GM12878 (cell line): Measurements from ENCODE around the gene ATP5F1B. TPM values are rescaled to one million over a fixed set of nuclear protein-coding genes. Genes with fewer than 3 reads are reported as not detected.

Experiments
- ATAC-seq: fragments of 200-7000 bp; cut with Tn5 transposase; 3 replicates; pipeline ENCODE4 v1.9.1; 2020; ENCODE audit warnings: mild to moderate bottlenecking, moderate library complexity
- BruUV-seq: library from RNA; stranded (reverse); fragments of 400-500 nt; replicated peaks from 2 replicates; lab custom pipeline; 2021; lab: Mats Ljungman, UMichigan
- CTCF ChIA-PET: fragments of 300-600 bp; sonication (Branson Sonifier 250); formaldehyde crosslinking; extraction: SDS; loops from one replicate; lab custom pipeline; 2021; ENCODE audit warnings: inconsistent platforms; lab: Yijun Ruan, JAX
- POLR2A ChIA-PET: fragments of 350-600 bp; formaldehyde crosslinking; extraction: SDS; loops from one replicate; lab custom pipeline; 2021; ENCODE audit warnings: inconsistent platforms; lab: Charles Lee
- RAD21 ChIA-PET: fragments of 300-600 bp; sonication (Branson Sonifier 250); formaldehyde crosslinking; loops from one replicate; lab custom pipeline; 2023; ENCODE audit warnings: antibody characterized with exemption; ENCODE audit not compliant: unreplicated experiment; lab: Charles Lee
- SMC1A ChIA-PET: fragments of 300-600 bp; sonication (Branson Sonifier 250); formaldehyde crosslinking; loops from one replicate; lab custom pipeline; 2023; ENCODE audit not compliant: unreplicated experiment, uncharacterized antibody; lab: Charles Lee
- DNase-seq: peaks from one replicate; pipeline ENCODE4 v3.0.0-alpha.2; 2011; ENCODE audit warnings: low read depth, low spot score
- FAIRE-seq: peaks from 3 replicates; lab custom pipeline; 2011; peaks lifted over from hg19 to GRCh38; lab: Jason Lieb, UNC
- H2AFZ ChIP-seq: 2 replicates; pipeline ENCODE4 v1.6.0; 2011; ENCODE audit warnings: low read depth, low read length, control low read depth; ENCODE audit not compliant: control insufficient read depth
- H3K27ac ChIP-seq: 2 replicates; pipeline ENCODE4 v1.5.1; 2011; ENCODE audit warnings: control low read depth; ENCODE audit not compliant: control insufficient read depth, insufficient read depth
- H3K27me3 ChIP-seq, 2 experiments: replicated peaks in 1 of 2; 2 replicates each; pipeline versions ENCODE4 v1.6.0 to v1.6.1; 2011; ENCODE audit warnings: low read length in 1 of 2; ENCODE audit not compliant: control insufficient read depth in 2 of 2, insufficient read depth in 2 of 2
- H3K36me3 ChIP-seq, 2 experiments: 2 replicates each; pipeline ENCODE4 v1.5.1; 2011; ENCODE audit warnings: low read length in 1 of 2; ENCODE audit not compliant: control insufficient read depth in 2 of 2, insufficient read depth in 2 of 2
- H3K4me1 ChIP-seq: 2 replicates; pipeline ENCODE4 v1.6.1; 2011; ENCODE audit warnings: mild to moderate bottlenecking, low read length, moderate library complexity, mixed read lengths; ENCODE audit not compliant: control insufficient read depth, insufficient read depth
- H3K4me2 ChIP-seq: 2 replicates; pipeline ENCODE4 v1.6.0; 2011; ENCODE audit warnings: control low read depth; ENCODE audit not compliant: control insufficient read depth, insufficient read depth
- H3K4me3 ChIP-seq: fragments of 200-600 bp; sonication (generic); 2 replicates; pipeline ENCODE4 v1.5.1; 2016
- H3K79me2 ChIP-seq: 2 replicates; pipeline ENCODE4 v1.6.0; 2011; ENCODE audit warnings: low read length; ENCODE audit not compliant: control insufficient read depth, insufficient read depth
- H3K9ac ChIP-seq: 2 replicates; pipeline ENCODE4 v1.8.0; 2011; ENCODE audit warnings: low read length, control low read depth, mixed read lengths; ENCODE audit not compliant: control insufficient read depth, insufficient read depth
- H3K9me3 ChIP-seq: replicated peaks from 3 replicates; pipeline ENCODE4 v1.5.1; 2011; ENCODE audit warnings: mild to moderate bottlenecking, low read length; ENCODE audit not compliant: control insufficient read depth, insufficient read depth
- H4K20me1 ChIP-seq: 2 replicates; pipeline ENCODE4 v1.6.0; 2011; ENCODE audit not compliant: control insufficient read depth, insufficient read depth
- CHD2 ChIP-seq: IDR thresholded peaks from 2 replicates; pipeline ENCODE4 v1.6.1; 2011; ENCODE audit warnings: low read depth, low read length, improper control_type of control experiment, borderline replicate concordance
- IRF5 ChIP-seq: fragments of 450-650 bp; IDR thresholded peaks from 2 replicates; pipeline ENCODE4 v1.6.1; 2017; ENCODE audit warnings: borderline replicate concordance
- MLLT1 ChIP-seq: fragments of 450-650 bp; IDR thresholded peaks from 2 replicates; pipeline ENCODE4 v1.6.1; 2016; ENCODE audit warnings: mild to moderate bottlenecking
- RCOR1 ChIP-seq: conservative IDR thresholded peaks from 2 replicates; pipeline ENCODE4 v1.6.1; 2012; ENCODE audit warnings: low read depth, low read length, improper control_type of control experiment
- REST ChIP-seq: IDR thresholded peaks from 2 replicates; pipeline ENCODE4 v1.6.1; 2012; ENCODE audit warnings: mild to moderate bottlenecking, low read depth, low read length
- TBL1XR1 ChIP-seq: IDR thresholded peaks from 2 replicates; pipeline ENCODE4 v1.6.1; 2012; ENCODE audit warnings: low read depth, low read length, improper control_type of control experiment
- WGBS: methylation state at CpG from one replicate; pipeline ENCODE4 v1.1.6; 2016; ENCODE audit warnings: low lambda C conversion rate; ENCODE audit not compliant: insufficient replicate concordance, insufficient coverage; ENCODE audit errors: missing lambda C conversion rate; 5-methylcytosine and 5-hydroxymethylcytosine counted together
- in situ Hi-C: fragments of 300-500 bp; cut with MboI; formaldehyde crosslinking; loops from 9 replicates; pipeline ENCODE4 v1.14.3; 2018; ENCODE audit warnings: mixed read lengths
- intact Hi-C: fragments of 100-400 bp; cut with micrococcal nuclease; formaldehyde crosslinking; loops from one replicate; pipeline ENCODE4 v1.14.2; 2022; ENCODE audit not compliant: unreplicated experiment
- polyA plus RNA-seq, 11 experiments: library from polyadenylated mRNA; depleted of rRNA in 4 of 11; unstranded in 6 of 11; stranded (reverse) in 5 of 11; fragments of >200 nt; fragmentation: Nextera tagmentation in 4 of 11; fragmentation: Illumina TruSeq in 1 of 11; extraction: Ambion mirVana in 4 of 11; extraction: Trizol in 1 of 11; gene quantifications; 1 replicate in 1 of 11; 2 replicates in 10 of 11; pipeline versions ENCODE4 v1.2.1 to v1.2.3, GENCODE V29; 2011 to 2016; ENCODE audit warnings: inconsistent platforms in 2 of 11, missing spikeins in 2 of 11, low read depth in 1 of 11
- total RNA-seq, 4 experiments: library from RNA; depleted of rRNA in 3 of 4; stranded (reverse); fragments of >200 nt in 3 of 4; fragmentation: Illumina TruSeq in 1 of 4; extraction: Trizol in 1 of 4; gene quantifications; 2 replicates each; pipeline versions ENCODE4 v1.2.1 to v1.2.3, GENCODE V29; 2013 to 2021

The ATP5F1B gene
- total and polyA plus RNA-seq, 10 of the 15 experiments (the other 5 are each of a cell fraction or from before 2014, with no cell fraction given) = 671 to 1,908 (median 1,031) TPM

- 0 out of 2 replicates have a peak, but pooled peaks have one; percentile 32 for TF ChIP-seq MLLT1
- TF ChIP-seq TBL1XR1 = no peak
- peaks cover 6% of the 10 kb centered on the region for H4K20me1 ChIP-seq
- ChIA-PET RAD21 (interaction anchor here (1.0 to 2.1 kb wide), 3 partner anchors 11 to 41 kb away, joined by 3 to 7 read pairs (median 3); no protein-coding TSS in a partner anchor), POLR2A (interaction anchor here (0.6 to 3.4 kb wide), 11 partner anchors 10 to 1088 kb away, joined by 3 to 20 read pairs (median 5); partner anchors contain the start of gene PTGES3), CTCF (interaction anchor here (0.6 to 1.1 kb wide), 6 partner anchors 12 to 75 kb away, joined by 3 to 4 read pairs (median 3); partner anchors contain the start of gene ATP5F1B), SMC1A (interaction anchor here (0.6 to 2.5 kb wide), 8 partner anchors 9 to 92 kb away, joined by 3 to 20 read pairs (median 4); no protein-coding TSS in a partner anchor)
- DNase-seq (no peak), ATAC-seq (peak; percentile 36), FAIRE-seq (no peak)
- H3K4me1 ChIP-seq = peaks cover 37% of the 10 kb centered on the region
- H3K4me2 ChIP-seq = peak overlapping the region; percentile 22; the same call in 1 of the 2 replicates
- no peak overlapping the region for H2AFZ ChIP-seq
- H3K79me2 ChIP-seq = peaks cover 90% of the 10 kb centered on the region
- intact Hi-C loops (no loop called here), in situ Hi-C loops (no loop called here)
- BruUV-seq = no TSS peak
- WGBS = 70% methylated on average over 11 of the region's 11 CpGs
- H3K9me3 ChIP-seq = no peaks in the 10 kb centered on the region
- H3K36me3 ChIP-seq = peaks cover 4 to 31% of the 10 kb centered on the region in 2 experiments
- H3K4me3 ChIP-seq = no peak overlapping the region
- H3K27ac ChIP-seq = peak overlapping the region; percentile 30; the same call in 1 of the 2 replicates
- H3K9ac ChIP-seq = no peak overlapping the region
- no peaks in the 10 kb centered on the region for H3K27me3 ChIP-seq
Measured at GRCh38 chr12:56676851-56677580, 31.2 kb upstream of the ATP5F1B start.

GRCh38 chr12:56671608-56672007 lies 25.8 kb upstream of the ATP5F1B start:
- POLR2A ChIA-PET = interaction anchor here (1.6 to 2.4 kb wide), 4 partner anchors 8 to 33 kb away, joined by 3 to 8 read pairs (median 4); no protein-coding TSS in a partner anchor

More at GRCh38 chr12:56671608-56672007, 25.8 kb upstream of the ATP5F1B start:
- H3K27ac ChIP-seq = no peak overlapping the region
- intact Hi-C loops (no loop called here), in situ Hi-C loops (no loop called here)
- no peak overlapping the region for H3K9ac ChIP-seq
- no TSS peak for BruUV-seq
- no peaks in the 10 kb centered on the region for H4K20me1 ChIP-seq
- no peak overlapping the region for H3K4me2 ChIP-seq
- CTCF ChIA-PET = no interaction called here
- SMC1A ChIA-PET = interaction anchor here (2.1 kb wide), 1 partner anchor 14 kb away, joined by 8 read pairs; no protein-coding TSS in a partner anchor
- no peaks in the 10 kb centered on the region for H3K27me3 ChIP-seq
- FAIRE-seq (no peak), ATAC-seq (no peak), DNase-seq (no peak)
- RAD21 ChIA-PET = no interaction called here
- no peaks in the 10 kb centered on the region for H3K9me3 ChIP-seq
- no peaks in the 10 kb centered on the region for H3K4me1 ChIP-seq
- peaks cover 54% of the 10 kb centered on the region for H3K79me2 ChIP-seq
- no peak overlapping the region for H3K4me3 ChIP-seq
- H3K36me3 ChIP-seq = peaks cover 10 to 43% of the 10 kb centered on the region in 2 experiments
- 80% methylated on average over 2 of the region's 2 CpGs for WGBS
- TF ChIP-seq REST = no peak
- no peak for TF ChIP-seq RCOR1
- no peak for TF ChIP-seq IRF5
- no peak for TF ChIP-seq CHD2
- H2AFZ ChIP-seq = no peak overlapping the region
